WI38 (cell line): ENCODE measurements around the gene MKLN1.

Experiments used
- H3K4me3 ChIP-seq: 2 replicates; pipeline ENCODE4 v1.5.1; 2011; ENCODE audit warnings: low read depth, mild to moderate bottlenecking, control low read depth, low read length
- CTCF ChIP-seq: IDR thresholded peaks from 2 replicates; pipeline ENCODE4 v1.5.1; 2012; ENCODE audit warnings: low read depth, mild to moderate bottlenecking, control low read depth, low read length

MKLN1 gene

GRCh38 chr7:131327626-131328376, at the start of gene MKLN1:
TSS of gene MKLN1 (plus strand) at chr7:131327876. CDS start at chr7:131327900, 24 bp downstream.
- no peak for TF ChIP-seq CTCF
- H3K4me3 ChIP-seq: peak within 1 kb of the TSS; percentile 95

GRCh38 chr7:131279044-131279443, 48.6 kb upstream of the MKLN1 start:
- no peak for TF ChIP-seq CTCF
- no peak overlapping the region for H3K4me3 ChIP-seq

GRCh38 chr7:131281266-131282048, 46.2 kb upstream of the MKLN1 start:
- no peak for TF ChIP-seq CTCF

GRCh38 chr7:131284702-131285419, 42.8 kb upstream of the MKLN1 start:
- TF ChIP-seq CTCF: no peak
- no peak overlapping the region for H3K4me3 ChIP-seq

More at GRCh38 chr7:131281266-131282048, 46.2 kb upstream of the MKLN1 start:
- H3K4me3 ChIP-seq: no peak overlapping the region

GRCh38 chr7:131285556-131285955, 42.1 kb upstream of the MKLN1 start:
- H3K4me3 ChIP-seq: no peak overlapping the region
- TF ChIP-seq CTCF: no peak

GRCh38 chr7:131288450-131288849, 39.2 kb upstream of the MKLN1 start:
- no peak for TF ChIP-seq CTCF
- no peak overlapping the region for H3K4me3 ChIP-seq
